Activated CD4-positive, alpha-beta T cell treated with anti-CD3 and anti-CD28 coated beads, Interleukin-2, amount 10 ng/mL, durations not matched to agents 24 days and 14 days (primary cell): ENCODE results near the gene STIP1. TPM values are rescaled to one million over a fixed set of nuclear protein-coding genes. Genes with fewer than 3 reads are reported as not detected.

Source experiments
- DNase-seq: peaks from one replicate; pipeline ENCODE4 v3.0.0; 2022
- H3K27ac Mint-ChIP-seq: one replicate; pipeline ENCODE4 v1.8.0; 2022; ENCODE audit warnings: mild to moderate bottlenecking, mixed read lengths
- H3K27me3 Mint-ChIP-seq: one replicate; pipeline ENCODE4 v1.8.0; 2022; ENCODE audit warnings: mixed read lengths
- H3K36me3 Mint-ChIP-seq: one replicate; pipeline ENCODE4 v1.8.0; 2022; ENCODE audit warnings: low read depth, mild to moderate bottlenecking, mixed read lengths
- H3K4me1 Mint-ChIP-seq: one replicate; pipeline ENCODE4 v1.8.0; 2021; ENCODE audit warnings: mixed read lengths
- H3K4me3 Mint-ChIP-seq: one replicate; pipeline ENCODE4 v1.8.0; 2022; ENCODE audit warnings: mild to moderate bottlenecking, moderate library complexity, mixed read lengths
- H3K9me3 Mint-ChIP-seq: one replicate; pipeline ENCODE4 v1.8.0; 2021; ENCODE audit warnings: mixed read lengths
- intact Hi-C: fragments of 100-400 bp; cut with micrococcal nuclease; formaldehyde crosslinking; loops from one replicate; pipeline ENCODE4 v1.15.1; 2023
- total RNA-seq: library from RNA; stranded (reverse); gene quantifications from 2 replicates; pipeline ENCODE4 v1.2.3, GENCODE V29; 2022

Gene STIP1
- 521 and 535 TPM in 2 replicates for total RNA-seq

GRCh38 chr11:64185693-64186491, at the start of gene STIP1:
TSS of gene STIP1 (plus strand) at chr11:64186171. CDS start at chr11:64186262, 91 bp downstream.
- Mint-ChIP-seq H3K36me3 (peaks cover 26% of the 10 kb centered on the region), H3K27ac (peak within 1 kb of the TSS; percentile 98), H3K4me1 (peaks cover 31% of the 10 kb centered on the region), H3K9me3 (no peaks in the 10 kb centered on the region), H3K4me3 (no peak within 1 kb of the TSS), H3K27me3 (peaks cover 4% of the 10 kb centered on the region)
- intact Hi-C loops = loop anchor here (1.0 to 10.0 kb wide), 5 partner anchors 19 to 1301 kb away; partner anchors contain the start of genes ESRRA, FKBP2, MACROD1 and NUDT22
- peak; percentile 99 for DNase-seq

- Mint-ChIP-seq H3K4me1 (no peaks in the 10 kb centered on the region), H3K9me3 (no peaks in the 10 kb centered on the region), H3K36me3 (no peaks in the 10 kb centered on the region), H3K27me3 (no peaks in the 10 kb centered on the region), H3K4me3 (no peak overlapping the region), H3K27ac (no peak overlapping the region)
- intact Hi-C loops = no loop called here
- no peak for DNase-seq
Measured at GRCh38 chr11:64136765-64137441, 49.1 kb upstream of the STIP1 start.

GRCh38 chr11:64138398-64138797, 47.6 kb upstream of the STIP1 start:
- Mint-ChIP-seq H3K9me3 (no peaks in the 10 kb centered on the region), H3K4me3 (no peak overlapping the region), H3K36me3 (no peaks in the 10 kb centered on the region), H3K27me3 (no peaks in the 10 kb centered on the region), H3K4me1 (no peaks in the 10 kb centered on the region), H3K27ac (no peak overlapping the region)
- no peak for DNase-seq
- intact Hi-C loops = no loop called here

- Mint-ChIP-seq H3K36me3 (no peaks in the 10 kb centered on the region), H3K27ac (no peak overlapping the region), H3K4me1 (peaks cover 5% of the 10 kb centered on the region), H3K27me3 (no peaks in the 10 kb centered on the region), H3K4me3 (no peak overlapping the region), H3K9me3 (no peaks in the 10 kb centered on the region)
- no peak for DNase-seq
- intact Hi-C loops = no loop called here
Measured at GRCh38 chr11:64139049-64139448, 46.9 kb upstream of the STIP1 start.

- Mint-ChIP-seq H3K9me3 (no peaks in the 10 kb centered on the region), H3K36me3 (no peaks in the 10 kb centered on the region), H3K27me3 (no peaks in the 10 kb centered on the region), H3K4me1 (peaks cover 6% of the 10 kb centered on the region), H3K27ac (no peak overlapping the region), H3K4me3 (no peak overlapping the region)
- intact Hi-C loops = no loop called here
- no peak for DNase-seq
Measured at GRCh38 chr11:64140082-64140481, 45.9 kb upstream of the STIP1 start.

- Mint-ChIP-seq H3K4me1 (peaks cover 9% of the 10 kb centered on the region), H3K9me3 (no peaks in the 10 kb centered on the region), H3K27me3 (no peaks in the 10 kb centered on the region), H3K27ac (no peak overlapping the region), H3K4me3 (no peak overlapping the region), H3K36me3 (no peaks in the 10 kb centered on the region)
- intact Hi-C loops = no loop called here
- no peak for DNase-seq
Measured at GRCh38 chr11:64141081-64141783, 44.7 kb upstream of the STIP1 start.

GRCh38 chr11:64144587-64145472, 41.1 kb upstream of the STIP1 start:
- DNase-seq = no peak
- no peaks in the 10 kb centered on the region for H3K27me3 Mint-ChIP-seq
- H3K4me1 Mint-ChIP-seq = peaks cover 12% of the 10 kb centered on the region
- H3K27ac Mint-ChIP-seq = no peak overlapping the region
- no peaks in the 10 kb centered on the region for H3K9me3 Mint-ChIP-seq
- H3K4me3 Mint-ChIP-seq = no peak overlapping the region
- no peaks in the 10 kb centered on the region for H3K36me3 Mint-ChIP-seq
- intact Hi-C loops = no loop called here

GRCh38 chr11:64146036-64146955, 39.7 kb upstream of the STIP1 start:
- Mint-ChIP-seq H3K9me3 (no peaks in the 10 kb centered on the region), H3K27me3 (no peaks in the 10 kb centered on the region), H3K27ac (no peak overlapping the region), H3K36me3 (no peaks in the 10 kb centered on the region), H3K4me1 (peaks cover 12% of the 10 kb centered on the region), H3K4me3 (no peak overlapping the region)
- intact Hi-C loops = loop anchor here (1.0 kb wide), 1 partner anchor 146 kb away; no protein-coding TSS in a partner anchor
- DNase-seq = peak; percentile 92

- no peaks in the 10 kb centered on the region for H3K27me3 Mint-ChIP-seq
- no peaks in the 10 kb centered on the region for H3K9me3 Mint-ChIP-seq
- no peaks in the 10 kb centered on the region for H3K36me3 Mint-ChIP-seq
- no peak overlapping the region for H3K27ac Mint-ChIP-seq
- no peak overlapping the region for H3K4me3 Mint-ChIP-seq
- H3K4me1 Mint-ChIP-seq = peaks cover 14% of the 10 kb centered on the region
- DNase-seq = peak; percentile 91
- intact Hi-C loops = loop anchor here (1.0 kb wide), 1 partner anchor 311 kb away; no protein-coding TSS in a partner anchor
Measured at GRCh38 chr11:64148226-64148916, 37.6 kb upstream of the STIP1 start.

GRCh38 chr11:64148917-64149617, 36.9 kb upstream of the STIP1 start:
- intact Hi-C loops = loop anchor here (1.0 kb wide), 1 partner anchor 312 kb away; no protein-coding TSS in a partner anchor
- Mint-ChIP-seq H3K4me1 (peaks cover 12% of the 10 kb centered on the region), H3K27ac (no peak overlapping the region), H3K36me3 (no peaks in the 10 kb centered on the region), H3K9me3 (no peaks in the 10 kb centered on the region), H3K4me3 (no peak overlapping the region), H3K27me3 (peaks cover 3% of the 10 kb centered on the region)
- no peak for DNase-seq

GRCh38 chr11:64150051-64150450, 35.9 kb upstream of the STIP1 start:
- H3K36me3 Mint-ChIP-seq = no peaks in the 10 kb centered on the region
- intact Hi-C loops = no loop called here

More at GRCh38 chr11:64150051-64150450, 35.9 kb upstream of the STIP1 start:
- H3K27me3 Mint-ChIP-seq = peaks cover 5% of the 10 kb centered on the region
- H3K4me3 Mint-ChIP-seq = no peak overlapping the region
- H3K9me3 Mint-ChIP-seq = no peaks in the 10 kb centered on the region
- no peak for DNase-seq
- peaks cover 13% of the 10 kb centered on the region for H3K4me1 Mint-ChIP-seq
- no peak overlapping the region for H3K27ac Mint-ChIP-seq
